ENCODE data around the gene GALNT5. TPM values are rescaled to one million over a fixed set of nuclear protein-coding genes. Genes with fewer than 3 reads are reported as not detected.

Gene GALNT5
- total and polyA plus RNA-seq, 4 donors: under 0.01 to 5.3 (median 0.01) TPM; not detected in 1

DNA sequence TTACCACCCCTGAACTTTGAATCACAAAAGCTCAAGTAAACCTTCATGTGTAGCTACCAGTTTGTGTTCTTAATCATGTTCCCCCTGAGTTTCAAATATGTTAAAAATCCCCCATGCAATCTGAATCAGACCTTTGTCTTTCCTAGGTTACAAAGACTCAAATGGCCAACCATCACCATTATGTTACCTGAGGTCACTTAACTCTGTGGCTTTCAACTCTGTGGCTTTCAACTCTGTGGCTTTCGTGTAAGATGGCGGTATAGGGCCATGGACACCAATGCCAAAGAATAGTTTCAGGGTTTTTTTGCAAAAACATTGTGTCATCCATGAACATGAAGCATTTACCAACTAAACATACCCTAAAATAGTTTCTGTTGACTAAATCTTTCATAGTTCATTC lies 61.4 kb downstream of the GALNT5 start:
- no peak overlapping the region for H3K4me3 ChIP-seq (ENCODE audit: low read depth in 1 of 3, low read length in 3 of 3)
- H3K9me3 ChIP-seq (ENCODE audit: control insufficient read depth in 4 of 4, low read length in 3 of 4): no peaks in the 10 kb centered on the region
- no peaks in the 10 kb centered on the region for H3K4me1 ChIP-seq (ENCODE audit: control insufficient read depth in 4 of 4, insufficient read depth in 4 of 4, low read length in 3 of 4)
- 95% methylated on average over 2 of the region's 2 CpGs for WGBS
- no peaks in the 10 kb centered on the region for H3K36me3 ChIP-seq (ENCODE audit: control insufficient read depth in 4 of 4, insufficient read depth in 3 of 4, low read depth in 1 of 4, low read length in 3 of 4)
- no peak for DNase-seq (ENCODE audit: low spot score)
- TF ChIP-seq FOXA1 (IDR thresholded peaks at IDR 0.05) (no peak), RAD21 (IDR thresholded peaks at IDR 0.05) (no peak), SP1 (IDR thresholded peaks at IDR 0.05) (no peak)
- TF ChIP-seq, protein P1, sequence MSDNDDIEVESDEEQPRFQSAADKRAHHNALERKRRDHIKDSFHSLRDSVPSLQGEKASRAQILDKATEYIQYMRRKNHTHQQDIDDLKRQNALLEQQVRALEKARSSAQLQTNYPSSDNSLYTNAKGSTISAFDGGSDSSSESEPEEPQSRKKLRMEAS (IDR thresholded peaks at IDR 0.05): no peak
- H3K27me3 ChIP-seq (ENCODE audit: control insufficient read depth in 4 of 4, insufficient read depth in 4 of 4, low read length in 3 of 4): no peaks in the 10 kb centered on the region
- H3K27ac ChIP-seq (ENCODE audit: low read depth in 1 of 2, low read length in 2 of 2): no peak overlapping the region
- H3K9ac ChIP-seq (ENCODE audit: low read depth in 1 of 2, low read length in 2 of 2): no peak overlapping the region

DNA sequence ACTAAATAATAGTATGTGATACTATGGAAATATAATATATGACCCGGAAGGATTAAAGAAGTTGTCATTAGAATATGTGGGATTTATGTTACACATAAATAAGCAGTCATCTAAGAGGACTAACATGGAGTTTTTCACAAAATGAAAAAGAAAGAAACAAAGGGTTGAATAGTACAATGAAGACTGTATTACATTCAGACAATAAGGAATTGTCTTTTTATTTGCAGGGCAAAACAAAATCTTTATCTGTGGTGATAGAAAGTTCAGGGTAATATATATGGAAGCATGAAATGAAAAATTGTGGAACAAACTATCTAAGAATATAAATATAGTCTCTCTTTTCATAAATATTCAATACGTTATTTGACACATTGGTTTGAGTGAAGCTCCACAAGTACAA lies 62.3 kb downstream of the GALNT5 start:
- no peaks in the 10 kb centered on the region for H3K27me3 ChIP-seq (ENCODE audit: control insufficient read depth in 4 of 4, insufficient read depth in 4 of 4, low read length in 3 of 4)
- no peaks in the 10 kb centered on the region for H3K9me3 ChIP-seq (ENCODE audit: control insufficient read depth in 4 of 4, low read length in 3 of 4)
- H3K4me3 ChIP-seq (ENCODE audit: low read depth in 1 of 3, low read length in 3 of 3): no peak overlapping the region
- TF ChIP-seq NR2F2 (IDR thresholded peaks at IDR 0.05): no peak
- TF ChIP-seq EGR1 (IDR thresholded peaks at IDR 0.05; ENCODE audit: low read depth in 2 of 2): no peak
- TF ChIP-seq YY1 (IDR thresholded peaks at IDR 0.05): no peak
- TF ChIP-seq, protein P2, sequence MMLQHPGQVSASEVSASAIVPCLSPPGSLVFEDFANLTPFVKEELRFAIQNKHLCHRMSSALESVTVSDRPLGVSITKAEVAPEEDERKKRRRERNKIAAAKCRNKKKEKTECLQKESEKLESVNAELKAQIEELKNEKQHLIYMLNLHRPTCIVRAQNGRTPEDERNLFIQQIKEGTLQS (IDR thresholded peaks at IDR 0.05): no peak
- TF ChIP-seq, protein P1 (IDR thresholded peaks at IDR 0.05): no peak
- TF ChIP-seq, protein P3, sequence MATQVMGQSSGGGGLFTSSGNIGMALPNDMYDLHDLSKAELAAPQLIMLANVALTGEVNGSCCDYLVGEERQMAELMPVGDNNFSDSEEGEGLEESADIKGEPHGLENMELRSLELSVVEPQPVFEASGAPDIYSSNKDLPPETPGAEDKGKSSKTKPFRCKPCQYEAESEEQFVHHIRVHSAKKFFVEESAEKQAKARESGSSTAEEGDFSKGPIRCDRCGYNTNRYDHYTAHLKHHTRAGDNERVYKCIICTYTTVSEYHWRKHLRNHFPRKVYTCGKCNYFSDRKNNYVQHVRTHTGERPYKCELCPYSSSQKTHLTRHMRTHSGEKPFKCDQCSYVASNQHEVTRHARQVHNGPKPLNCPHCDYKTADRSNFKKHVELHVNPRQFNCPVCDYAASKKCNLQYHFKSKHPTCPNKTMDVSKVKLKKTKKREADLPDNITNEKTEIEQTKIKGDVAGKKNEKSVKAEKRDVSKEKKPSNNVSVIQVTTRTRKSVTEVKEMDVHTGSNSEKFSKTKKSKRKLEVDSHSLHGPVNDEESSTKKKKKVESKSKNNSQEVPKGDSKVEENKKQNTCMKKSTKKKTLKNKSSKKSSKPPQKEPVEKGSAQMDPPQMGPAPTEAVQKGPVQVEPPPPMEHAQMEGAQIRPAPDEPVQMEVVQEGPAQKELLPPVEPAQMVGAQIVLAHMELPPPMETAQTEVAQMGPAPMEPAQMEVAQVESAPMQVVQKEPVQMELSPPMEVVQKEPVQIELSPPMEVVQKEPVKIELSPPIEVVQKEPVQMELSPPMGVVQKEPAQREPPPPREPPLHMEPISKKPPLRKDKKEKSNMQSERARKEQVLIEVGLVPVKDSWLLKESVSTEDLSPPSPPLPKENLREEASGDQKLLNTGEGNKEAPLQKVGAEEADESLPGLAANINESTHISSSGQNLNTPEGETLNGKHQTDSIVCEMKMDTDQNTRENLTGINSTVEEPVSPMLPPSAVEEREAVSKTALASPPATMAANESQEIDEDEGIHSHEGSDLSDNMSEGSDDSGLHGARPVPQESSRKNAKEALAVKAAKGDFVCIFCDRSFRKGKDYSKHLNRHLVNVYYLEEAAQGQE (IDR thresholded peaks at IDR 0.05): no peak
- TF ChIP-seq, protein P4, sequence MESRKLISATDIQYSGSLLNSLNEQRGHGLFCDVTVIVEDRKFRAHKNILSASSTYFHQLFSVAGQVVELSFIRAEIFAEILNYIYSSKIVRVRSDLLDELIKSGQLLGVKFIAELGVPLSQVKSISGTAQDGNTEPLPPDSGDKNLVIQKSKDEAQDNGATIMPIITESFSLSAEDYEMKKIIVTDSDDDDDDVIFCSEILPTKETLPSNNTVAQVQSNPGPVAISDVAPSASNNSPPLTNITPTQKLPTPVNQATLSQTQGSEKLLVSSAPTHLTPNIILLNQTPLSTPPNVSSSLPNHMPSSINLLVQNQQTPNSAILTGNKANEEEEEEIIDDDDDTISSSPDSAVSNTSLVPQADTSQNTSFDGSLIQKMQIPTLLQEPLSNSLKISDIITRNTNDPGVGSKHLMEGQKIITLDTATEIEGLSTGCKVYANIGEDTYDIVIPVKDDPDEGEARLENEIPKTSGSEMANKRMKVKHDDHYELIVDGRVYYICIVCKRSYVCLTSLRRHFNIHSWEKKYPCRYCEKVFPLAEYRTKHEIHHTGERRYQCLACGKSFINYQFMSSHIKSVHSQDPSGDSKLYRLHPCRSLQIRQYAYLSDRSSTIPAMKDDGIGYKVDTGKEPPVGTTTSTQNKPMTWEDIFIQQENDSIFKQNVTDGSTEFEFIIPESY (IDR thresholded peaks at IDR 0.05): no peak
- TF ChIP-seq RAD21 (IDR thresholded peaks at IDR 0.05): no peak
- TF ChIP-seq HNF4G (IDR thresholded peaks at IDR 0.05): no peak
- no peak for TF ChIP-seq FOXA1 (IDR thresholded peaks at IDR 0.05)
- no peak for TF ChIP-seq TAF1 (conservative IDR thresholded peaks at IDR 0.05)
- no peak for TF ChIP-seq JUND (IDR thresholded peaks at IDR 0.05)
- TF ChIP-seq GABPA (IDR thresholded peaks at IDR 0.05 in 1 of 2, conservative IDR thresholded peaks at IDR 0.05 in 1 of 2): no peak
- TF ChIP-seq RXRA (IDR thresholded peaks at IDR 0.05): no peak
- TF ChIP-seq HNF4A (conservative IDR thresholded peaks at IDR 0.05): no peak
- no peak for TF ChIP-seq FOXA2 (IDR thresholded peaks at IDR 0.05)
- TF ChIP-seq SP1 (IDR thresholded peaks at IDR 0.05): no peak
- no peak overlapping the region for H3K27ac ChIP-seq (ENCODE audit: low read depth in 1 of 2, low read length in 2 of 2)
- no peak for DNase-seq (ENCODE audit: low spot score)
- no peak overlapping the region for H3K9ac ChIP-seq (ENCODE audit: low read depth in 1 of 2, low read length in 2 of 2)
- WGBS: 87% methylated on average over 2 of the region's 2 CpGs
- H3K4me1 ChIP-seq (ENCODE audit: control insufficient read depth in 4 of 4, insufficient read depth in 4 of 4, low read length in 3 of 4): no peaks in the 10 kb centered on the region
- H3K36me3 ChIP-seq (ENCODE audit: control insufficient read depth in 4 of 4, insufficient read depth in 3 of 4, low read depth in 1 of 4, low read length in 3 of 4): no peaks in the 10 kb centered on the region
